ENCODE data around the gene LMAN2. TPM values are rescaled to one million over a fixed set of nuclear protein-coding genes. Genes with fewer than 3 reads are reported as not detected.

The LMAN2 gene
- total RNA-seq, 1 donor from 2014 or later = 229 TPM

DNA sequence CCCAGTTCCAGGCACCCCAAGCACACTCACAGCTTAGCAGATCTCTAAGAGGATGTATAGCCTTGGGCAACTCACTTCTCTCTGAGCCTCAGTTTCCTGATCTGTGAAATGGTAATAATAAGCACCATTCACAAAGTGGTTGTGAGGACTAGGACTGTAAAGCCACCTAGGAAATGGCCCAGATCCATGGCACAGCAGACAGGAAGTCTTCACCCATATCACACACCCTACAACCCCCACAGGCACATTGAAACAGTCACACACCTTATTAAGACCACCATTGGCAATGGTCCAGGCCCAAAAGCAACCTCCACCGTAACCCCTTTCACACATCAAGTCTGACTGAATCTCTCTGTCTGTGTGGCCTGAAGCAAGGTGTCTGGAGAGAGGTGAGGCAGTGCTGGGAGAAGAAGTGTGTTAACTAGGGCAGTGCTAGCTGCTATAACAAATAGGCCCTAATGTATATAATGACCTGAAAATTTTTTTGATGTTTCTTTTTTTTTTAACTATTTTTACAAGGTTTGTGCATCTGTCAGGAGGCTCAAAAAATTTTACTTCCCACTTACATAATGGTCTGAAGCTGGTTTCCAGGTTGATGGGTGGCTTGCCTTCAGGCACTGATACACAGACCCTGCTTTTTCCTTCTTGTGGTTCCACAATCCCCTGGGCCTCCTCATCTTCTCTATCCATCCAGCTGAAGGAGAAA lies 3.8 kb upstream of the LMAN2 start:
- no peak for DNase-seq (ENCODE audit: low spot score in 2 of 2)
- Histone ChIP-seq H3K36me3 (no peaks in the 10 kb centered on the region), H3K9me3 (no peaks in the 10 kb centered on the region), H3K4me1 (peaks cover 3 to 7% of the 10 kb centered on the region in 2 donors), H3K4me3 (no peak overlapping the region), H3K27me3 (no peaks in the 10 kb centered on the region), H3K27ac (no peak overlapping the region)
- intact Hi-C loops (cut with DNase I) = no loop called here
- no peak for TF ChIP-seq CTCF (IDR thresholded peaks at IDR 0.05)

- H3K4me1 ChIP-seq = peaks cover 7 to 13% of the 10 kb centered on the region in 2 donors
- H3K9me3 ChIP-seq = no peaks in the 10 kb centered on the region
- no peaks in the 10 kb centered on the region for H3K36me3 ChIP-seq
- intact Hi-C loops (cut with DNase I) = no loop called here
- no peak for TF ChIP-seq CTCF (IDR thresholded peaks at IDR 0.05)
- H3K27ac ChIP-seq = no peak overlapping the region
- H3K4me3 ChIP-seq = no peak overlapping the region
- no peaks in the 10 kb centered on the region for H3K27me3 ChIP-seq
- no peak for DNase-seq (ENCODE audit: low spot score in 2 of 2)
Observed at GRCh38 chr5:177354711-177355110, 3.2 kb upstream of the LMAN2 start.

DNA sequence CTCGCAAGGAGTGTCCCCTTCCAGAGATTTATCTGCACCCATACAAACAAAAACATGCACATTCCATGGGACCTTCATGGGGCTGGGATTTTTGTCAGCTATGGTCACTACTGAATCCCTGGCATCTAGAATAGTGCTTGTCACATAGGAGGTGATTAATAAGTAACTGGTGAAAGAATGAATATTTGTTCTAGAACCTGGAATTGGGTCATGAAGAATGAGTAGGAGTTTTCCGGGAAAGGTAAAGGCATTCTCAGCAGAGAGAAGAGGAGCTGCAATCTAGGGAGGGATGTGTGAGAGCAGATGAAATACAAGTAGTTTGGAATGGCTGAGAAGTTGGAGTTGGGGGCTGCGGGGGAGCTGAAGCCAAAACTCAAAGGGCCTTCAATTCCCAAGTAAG lies 2.8 kb upstream of the LMAN2 start:
- Histone ChIP-seq H3K36me3 (peaks cover 2 to 3% of the 10 kb centered on the region in 2 donors), H3K4me1 (peaks cover 7 to 18% of the 10 kb centered on the region in 2 donors), H3K9me3 (no peaks in the 10 kb centered on the region), H3K4me3 (no peak overlapping the region), H3K27ac (no peak overlapping the region), H3K27me3 (no peaks in the 10 kb centered on the region)
- intact Hi-C loops (cut with DNase I) = no loop called here
- TF ChIP-seq CTCF (IDR thresholded peaks at IDR 0.05) = no peak
- no peak for DNase-seq (ENCODE audit: low spot score in 2 of 2)

DNA sequence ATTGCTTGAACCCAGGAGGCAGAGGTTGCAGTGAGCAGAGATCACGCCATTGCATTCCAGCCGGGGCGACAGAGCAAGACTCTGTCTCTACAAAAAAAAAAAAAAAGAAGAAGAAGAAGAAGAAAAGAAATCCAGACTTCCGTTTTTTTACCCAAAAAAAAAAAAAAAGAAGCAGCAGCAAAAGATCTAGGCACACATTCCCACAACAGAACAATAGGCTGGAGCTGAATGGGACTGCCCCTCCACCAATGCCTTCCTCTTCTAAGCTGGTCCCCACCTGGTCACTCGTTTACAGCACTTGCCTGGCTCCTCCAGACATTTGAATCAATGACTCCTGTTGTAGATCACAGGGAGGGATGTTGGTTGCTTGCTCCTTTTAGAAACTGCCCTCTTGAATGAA lies 1.6 kb upstream of the LMAN2 start:
- intact Hi-C loops (cut with DNase I) = no loop called here
- TF ChIP-seq CTCF (IDR thresholded peaks at IDR 0.05) = no peak

DNA sequence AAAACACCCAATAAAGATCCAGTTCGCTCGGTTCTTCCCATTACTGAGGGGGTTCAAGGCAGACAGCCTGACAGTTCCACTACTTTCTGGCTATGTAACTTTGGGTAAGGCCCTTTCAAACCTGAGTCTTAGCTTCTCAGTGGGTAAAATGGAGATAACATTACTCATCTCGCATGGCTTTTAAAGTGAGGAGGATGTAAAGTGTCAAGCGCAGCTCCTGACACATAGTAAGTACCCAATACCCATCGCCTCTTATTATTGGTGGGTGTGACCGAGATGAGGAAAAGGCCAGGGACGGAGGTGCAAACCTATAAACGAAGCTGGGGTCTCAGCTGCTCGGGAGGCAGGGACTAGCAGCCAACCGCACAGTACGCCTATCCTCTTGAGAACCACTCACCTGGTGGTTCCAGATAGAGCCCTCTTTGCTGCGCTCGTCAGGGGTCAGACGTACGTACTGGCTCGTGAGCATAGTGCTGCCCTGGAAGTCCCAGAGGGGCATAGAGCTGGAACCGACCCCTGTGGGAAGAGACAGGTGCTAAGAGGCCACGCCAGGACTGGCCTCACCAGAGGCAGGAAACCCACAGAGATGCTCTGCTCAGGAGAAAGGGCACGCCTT lies 584 bp downstream of the LMAN2 start:
- H3K4me1 ChIP-seq = peaks cover 7 to 24% of the 10 kb centered on the region in 2 donors

More for the DNA sequence above, 1.6 kb upstream of the LMAN2 start:
- H3K9me3 ChIP-seq = no peaks in the 10 kb centered on the region
- H3K27me3 ChIP-seq = no peaks in the 10 kb centered on the region
- DNase-seq (ENCODE audit: low spot score in 2 of 2) = no peak
- no peak overlapping the region for H3K4me3 ChIP-seq
- H3K4me1 ChIP-seq = peaks cover 7 to 18% of the 10 kb centered on the region in 2 donors
- peaks cover 3% of the 10 kb centered on the region in 2 donors for H3K36me3 ChIP-seq
- H3K27ac ChIP-seq = no peak overlapping the region

More for the DNA sequence above, 584 bp downstream of the LMAN2 start:
- intact Hi-C loops (cut with DNase I) = loop anchor here (1.0 to 2.0 kb wide), 3 partner anchors 15 to 75 kb away; partner anchors contain the start of gene GRK6
- H3K27ac ChIP-seq = peak overlapping the region; percentile 81 to 94
- H3K27me3 ChIP-seq = no peaks in the 10 kb centered on the region
- peaks cover 3 to 14% of the 10 kb centered on the region in 2 donors for H3K36me3 ChIP-seq
- H3K9me3 ChIP-seq = no peaks in the 10 kb centered on the region
- TF ChIP-seq CTCF (IDR thresholded peaks at IDR 0.05) = no peak
- peak overlapping the region; percentile 68 to 71 for H3K4me3 ChIP-seq
- DNase-seq (ENCODE audit: low spot score in 2 of 2) = no peak

All from ascending aorta (tissue), 2 donors.